Gastroesophageal sphincter (tissue), 3 donors: Measurements from ENCODE around the gene OARD1.

Experiments used
- POLR2A ChIP-seq, 2 donors: fragments of 450-650 bp; IDR thresholded peaks; one replicate each; pipeline ENCODE4 v1.6.1; 2017; ENCODE audit warnings: antibody characterized with exemption in 2 of 2, mild to moderate bottlenecking in 2 of 2, moderate library complexity in 1 of 2
- TF ChIP-seq, protein P1 (sequence below), 4 experiments: fragments of 200-600 bp in 2 of 4; fragments of 450-650 bp in 2 of 4; sonication (generic) in 1 of 4; IDR thresholded peaks; one replicate each; pipeline ENCODE4 v1.5.1; 2017 to 2019; ENCODE audit warnings: antibody characterized with exemption in 4 of 4, mild to moderate bottlenecking in 2 of 4, moderate library complexity in 2 of 4

- TF ChIP-seq, protein P1, sequence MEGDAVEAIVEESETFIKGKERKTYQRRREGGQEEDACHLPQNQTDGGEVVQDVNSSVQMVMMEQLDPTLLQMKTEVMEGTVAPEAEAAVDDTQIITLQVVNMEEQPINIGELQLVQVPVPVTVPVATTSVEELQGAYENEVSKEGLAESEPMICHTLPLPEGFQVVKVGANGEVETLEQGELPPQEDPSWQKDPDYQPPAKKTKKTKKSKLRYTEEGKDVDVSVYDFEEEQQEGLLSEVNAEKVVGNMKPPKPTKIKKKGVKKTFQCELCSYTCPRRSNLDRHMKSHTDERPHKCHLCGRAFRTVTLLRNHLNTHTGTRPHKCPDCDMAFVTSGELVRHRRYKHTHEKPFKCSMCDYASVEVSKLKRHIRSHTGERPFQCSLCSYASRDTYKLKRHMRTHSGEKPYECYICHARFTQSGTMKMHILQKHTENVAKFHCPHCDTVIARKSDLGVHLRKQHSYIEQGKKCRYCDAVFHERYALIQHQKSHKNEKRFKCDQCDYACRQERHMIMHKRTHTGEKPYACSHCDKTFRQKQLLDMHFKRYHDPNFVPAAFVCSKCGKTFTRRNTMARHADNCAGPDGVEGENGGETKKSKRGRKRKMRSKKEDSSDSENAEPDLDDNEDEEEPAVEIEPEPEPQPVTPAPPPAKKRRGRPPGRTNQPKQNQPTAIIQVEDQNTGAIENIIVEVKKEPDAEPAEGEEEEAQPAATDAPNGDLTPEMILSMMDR (IDR thresholded peaks at IDR 0.05), result no peak
- no peak for TF ChIP-seq POLR2A (IDR thresholded peaks at IDR 0.05)
These were observed 21.6 kb downstream of the OARD1 start for GRCh38 chr6:41050536-41050935.
